GM18520 (cell line): ENCODE results near the gene ZNF768.
"Not testable (repeated sequence)": the region's sequence is repeated elsewhere in the genome, so short reads cannot be mapped to it uniquely, and the experiment has no call there.

Source experiments
- ATAC-seq: cut with Tn5 transposase; IDR thresholded peaks from one replicate; pipeline ENCODE4 v1.9.1; 2021; ENCODE audit not compliant: unreplicated experiment

Gene ZNF768

GRCh38 chr16:30533748-30534367 is 7.5 kb upstream of the ZNF768 start:
- peak; percentile 12 for ATAC-seq

GRCh38 chr16:30533146-30533522 is 6.8 kb upstream of the ZNF768 start:
- ATAC-seq: no peak

- no peak for ATAC-seq
Observed at GRCh38 chr16:30532285-30533145, 6.1 kb upstream of the ZNF768 start.

- no peak for ATAC-seq
Observed at GRCh38 chr16:30530163-30531037, 4.0 kb upstream of the ZNF768 start.

GRCh38 chr16:30528799-30529457 is 2.6 kb upstream of the ZNF768 start:
- no peak for ATAC-seq

- ATAC-seq: no peak
Observed at GRCh38 chr16:30527635-30528178, 1.3 kb upstream of the ZNF768 start.

GRCh38 chr16:30526823-30527634 is 663 bp upstream of the ZNF768 start:
- peak; percentile 79 for ATAC-seq

GRCh38 chr16:30525844-30526136 is 576 bp downstream of the ZNF768 start:
- ATAC-seq: no peak

- ATAC-seq: no peak
Observed at GRCh38 chr16:30524575-30525568, 1.5 kb downstream of the ZNF768 start.

- no peak for ATAC-seq
Observed at GRCh38 chr16:30523768-30524574, 2.4 kb downstream of the ZNF768 start.

GRCh38 chr16:30522702-30523463 is 3.5 kb downstream of the ZNF768 start:
- ATAC-seq: not testable (repeated sequence)

- no peak for ATAC-seq
Observed at GRCh38 chr16:30521873-30522641, 4.3 kb downstream of the ZNF768 start.

GRCh38 chr16:30521476-30521872 is 4.9 kb downstream of the ZNF768 start:
- no peak for ATAC-seq

- ATAC-seq: no peak
Observed at GRCh38 chr16:30519120-30520049, 7.0 kb downstream of the ZNF768 start.

GRCh38 chr16:30518552-30518951 is 7.8 kb downstream of the ZNF768 start:
- ATAC-seq: no peak
